HPDE6-E6E7 (cell line): Measurements from ENCODE around the gene SORCS2.

Source experiments
- DNase-seq: peaks from one replicate; pipeline ENCODE4 v3.0.0; 2011; ENCODE audit warnings: missing footprints; ENCODE audit errors: extremely low spot score

The SORCS2 gene

DNA sequence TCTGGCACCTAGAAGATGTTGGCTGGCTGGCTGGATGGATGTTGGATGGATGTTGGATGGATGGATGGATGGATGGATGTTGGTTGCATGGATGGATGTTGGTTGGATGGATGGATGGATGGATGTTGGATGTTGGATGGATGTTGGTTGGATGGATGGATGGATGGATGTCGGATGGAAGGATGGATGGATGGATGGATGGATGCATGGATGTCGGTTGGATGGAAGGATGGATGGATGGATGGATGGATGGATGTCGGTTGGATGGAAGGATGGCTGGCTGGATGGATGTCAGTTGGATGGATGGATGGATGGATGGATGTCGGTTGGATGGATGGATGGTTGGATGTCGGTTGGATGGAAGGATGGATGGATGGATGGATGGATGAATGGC lies 145.7 kb downstream of the SORCS2 start:
- DNase-seq = no peak

DNA sequence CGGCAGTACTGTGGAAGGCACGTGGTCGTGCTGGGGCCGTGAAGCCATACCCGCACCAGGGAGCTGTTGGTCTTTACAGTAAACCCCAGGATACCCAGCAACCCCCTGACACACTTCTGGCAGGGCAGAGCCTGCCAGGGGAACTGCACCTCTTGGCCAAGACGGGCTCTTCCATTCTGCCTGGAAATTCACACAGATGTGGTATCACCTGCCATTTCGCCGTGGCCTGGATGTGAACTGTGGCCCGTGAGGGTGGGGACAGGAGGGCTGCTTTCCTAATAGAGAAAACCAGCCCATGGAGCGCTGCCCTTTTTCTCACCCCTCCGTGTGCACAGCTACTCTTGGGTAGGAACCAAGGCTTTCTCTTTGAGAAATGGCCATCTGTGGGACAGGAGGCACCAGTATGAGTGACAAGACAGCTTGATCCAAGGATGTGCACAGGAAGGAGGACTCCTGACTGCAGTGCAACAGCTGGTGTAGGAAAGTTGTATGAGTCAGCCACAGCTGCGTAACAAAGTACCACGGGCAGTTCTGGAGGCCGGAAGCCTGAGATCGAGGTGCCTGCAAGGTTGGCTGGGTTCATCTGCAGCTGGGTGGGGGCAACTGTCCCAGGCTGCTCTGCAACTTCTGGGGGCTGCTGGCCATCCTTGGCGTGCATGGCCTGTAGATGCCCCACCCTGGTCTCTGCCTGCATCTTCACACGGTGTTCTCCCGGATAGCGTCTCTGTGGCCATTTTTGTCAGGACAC lies 146.7 kb downstream of the SORCS2 start:
- no peak for DNase-seq

DNA sequence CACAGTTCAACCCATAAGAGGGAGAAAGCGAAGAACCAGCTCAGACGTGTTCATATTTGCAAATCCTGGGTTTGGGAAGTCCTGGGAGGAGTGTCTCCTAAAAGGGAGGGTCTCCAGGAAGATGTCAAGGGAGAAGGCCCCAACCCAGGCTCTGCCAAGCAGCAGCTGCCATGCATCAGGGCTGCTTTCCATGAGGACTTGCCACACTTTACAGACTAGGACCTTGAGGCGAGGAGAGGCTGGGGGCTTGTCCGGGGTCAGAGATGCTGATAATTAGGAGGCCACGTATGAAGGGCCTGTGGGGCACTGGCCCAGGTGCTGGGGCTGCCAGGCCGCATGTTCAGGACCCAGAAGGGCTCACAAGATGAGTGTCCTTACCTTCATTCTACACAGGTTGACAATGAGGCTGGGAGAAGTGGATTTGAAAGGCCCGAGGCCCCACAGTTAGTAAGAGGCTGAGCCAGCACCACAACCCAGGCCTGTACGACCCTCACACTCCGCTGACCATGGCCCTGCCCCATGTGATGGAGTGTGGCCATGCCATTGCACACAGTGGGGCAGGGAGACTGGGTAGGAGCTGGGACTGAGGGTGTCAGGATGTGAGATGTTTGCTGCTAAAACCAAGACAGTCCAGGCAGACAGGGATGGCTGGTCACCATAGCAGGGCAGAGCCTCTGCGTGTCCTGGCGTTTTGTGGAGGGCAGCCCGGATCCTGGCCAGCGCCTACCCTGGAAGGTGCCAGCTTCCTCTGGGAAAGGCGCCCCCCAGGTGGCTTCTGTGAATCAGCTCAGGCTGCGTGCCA lies 147.6 kb downstream of the SORCS2 start:
- no peak for DNase-seq

DNA sequence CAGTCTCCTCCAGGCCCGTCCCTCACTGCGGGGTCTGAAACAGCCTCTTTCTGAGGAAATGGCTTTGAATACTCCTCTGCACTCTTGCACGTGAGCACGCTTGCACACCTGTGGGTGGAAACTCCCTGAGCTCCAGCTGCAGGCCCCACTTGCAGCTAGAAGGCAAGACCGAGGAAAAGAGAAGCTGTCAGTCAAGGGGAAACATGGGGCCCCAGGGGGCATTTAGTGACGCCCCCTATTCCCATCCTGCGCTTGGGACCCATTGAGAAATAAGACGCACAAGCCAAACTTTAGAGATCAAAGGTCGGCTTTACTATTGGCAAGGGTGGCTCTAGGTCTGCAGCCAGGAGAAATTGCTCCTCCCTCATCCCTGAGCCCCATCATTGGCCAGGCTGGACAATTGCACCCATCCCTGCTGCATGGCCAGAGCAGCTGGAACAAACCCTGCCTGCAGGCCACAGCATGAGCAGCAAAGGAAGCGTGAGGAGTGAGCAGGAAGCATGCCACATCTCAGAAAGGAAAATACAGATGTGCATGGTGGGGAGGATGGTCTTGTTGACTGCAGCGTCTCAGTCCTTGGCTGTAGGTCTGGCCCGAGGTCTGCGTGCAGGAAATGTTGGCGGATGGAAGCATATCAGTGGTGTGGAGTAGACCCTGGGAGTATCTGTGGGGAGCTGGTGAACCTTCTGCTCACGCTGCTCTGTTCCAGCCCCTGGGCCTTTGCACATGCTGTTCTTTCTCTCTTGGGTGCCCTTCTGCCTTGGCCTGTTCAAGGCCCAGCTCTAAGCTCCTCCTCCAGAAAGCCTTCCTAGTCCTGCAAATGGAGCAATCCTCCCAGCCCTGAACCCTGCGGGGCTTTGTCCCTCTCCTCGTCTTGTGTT lies 148.5 kb downstream of the SORCS2 start:
- no peak for DNase-seq

DNA sequence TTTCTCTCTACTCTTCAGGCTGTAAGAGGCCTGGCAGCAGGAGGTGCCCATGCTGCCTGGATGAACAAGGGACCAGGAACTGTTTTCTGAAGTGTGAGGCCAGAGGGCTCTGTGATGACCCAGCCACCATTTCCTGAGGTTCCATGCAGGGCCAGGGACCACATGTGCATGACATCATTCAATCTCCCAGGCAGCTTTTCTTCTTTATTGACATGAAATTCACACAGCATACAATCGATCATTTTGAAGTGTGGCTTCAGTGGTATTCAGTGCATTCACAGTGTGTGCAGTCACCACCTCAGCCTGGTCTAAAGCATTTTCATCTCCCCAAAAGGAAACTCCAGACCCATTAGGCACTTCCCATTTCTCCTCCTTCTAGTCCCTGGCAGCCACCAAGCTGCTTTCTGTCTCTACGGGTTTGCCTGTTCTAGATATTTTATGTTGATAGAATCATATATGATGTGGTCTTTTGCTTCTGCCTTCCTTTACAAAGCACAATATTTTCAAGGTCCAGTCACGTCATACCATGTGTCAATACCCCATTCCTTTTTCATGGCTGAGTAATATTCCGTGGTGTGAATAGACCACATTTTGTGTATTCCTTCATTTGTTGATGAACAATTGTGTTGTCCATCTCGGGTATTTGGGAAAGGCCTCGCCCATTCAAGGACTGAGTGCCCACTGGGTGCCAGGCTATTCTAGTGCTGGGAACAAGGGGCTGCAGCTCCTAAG lies 149.3 kb downstream of the SORCS2 start:
- DNase-seq = no peak

DNA sequence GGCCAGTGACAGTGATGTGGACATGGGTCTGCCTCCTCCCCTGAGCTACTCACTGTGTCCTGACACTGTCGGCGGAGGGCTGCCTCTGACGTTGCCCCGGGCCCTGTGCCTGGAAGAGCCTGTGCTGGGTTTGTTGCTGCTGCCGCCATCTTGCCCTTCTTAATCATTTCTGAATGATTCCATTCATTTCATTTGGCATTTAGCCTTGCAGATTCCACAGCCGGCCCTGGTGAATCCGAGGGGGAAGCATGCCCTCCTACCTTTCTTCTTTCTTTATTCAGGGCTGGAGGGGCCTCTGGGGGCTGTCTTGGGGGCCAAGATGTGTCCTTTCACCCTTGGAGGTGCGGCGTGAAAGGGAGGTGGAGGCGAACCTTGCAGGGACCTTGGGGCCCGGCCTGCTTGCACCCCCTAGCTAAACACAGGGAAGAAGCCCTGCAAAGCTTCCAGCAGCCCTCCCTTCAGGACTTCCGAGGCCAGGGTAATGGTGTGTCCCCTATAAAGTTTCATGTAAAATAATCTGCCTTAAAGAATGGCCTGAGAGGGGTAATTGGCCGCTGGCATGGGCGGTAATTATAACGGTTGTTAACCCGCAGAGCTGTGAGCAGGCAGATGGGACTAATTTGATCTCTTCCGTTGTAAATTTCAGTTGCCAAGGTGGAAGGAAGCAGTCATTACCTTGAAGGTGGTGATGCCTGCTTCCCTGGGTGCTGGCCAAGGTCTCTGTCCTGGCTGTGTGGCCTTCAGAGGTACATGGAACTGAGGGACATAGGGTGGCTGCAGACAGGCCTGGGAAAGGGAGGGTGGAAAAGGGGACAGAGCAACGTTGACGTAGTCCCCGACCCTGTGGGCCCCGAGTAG lies 150.1 kb downstream of the SORCS2 start:
- no peak for DNase-seq

DNA sequence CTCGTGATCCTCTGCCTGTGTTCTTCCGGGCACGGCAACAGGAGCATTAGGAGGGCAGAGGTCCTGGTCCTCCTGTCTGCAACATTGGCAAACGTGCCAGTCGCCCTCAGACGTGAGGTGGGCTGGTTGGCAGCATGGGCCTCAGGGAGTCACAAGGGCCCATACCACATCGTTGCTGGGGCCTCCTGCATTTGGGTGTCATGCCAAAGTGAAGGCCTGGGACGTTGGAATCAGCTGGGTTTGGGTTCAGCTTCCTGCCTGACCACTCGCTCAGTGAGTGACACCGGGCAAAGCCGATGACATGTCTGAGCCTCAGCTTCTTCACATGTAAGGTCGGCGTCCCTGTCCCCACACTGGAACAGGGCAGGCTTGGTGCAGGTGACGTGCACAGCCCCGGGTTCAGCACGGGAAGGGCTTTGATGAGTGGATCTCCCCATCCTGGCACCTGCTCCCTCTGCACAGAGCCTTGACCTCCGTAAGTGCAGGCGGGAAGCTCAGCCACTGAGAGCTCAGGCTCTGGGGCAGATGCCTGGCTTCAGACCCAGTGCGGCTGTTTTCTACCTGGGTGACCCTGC lies 150.8 kb downstream of the SORCS2 start:
- no peak for DNase-seq

DNA sequence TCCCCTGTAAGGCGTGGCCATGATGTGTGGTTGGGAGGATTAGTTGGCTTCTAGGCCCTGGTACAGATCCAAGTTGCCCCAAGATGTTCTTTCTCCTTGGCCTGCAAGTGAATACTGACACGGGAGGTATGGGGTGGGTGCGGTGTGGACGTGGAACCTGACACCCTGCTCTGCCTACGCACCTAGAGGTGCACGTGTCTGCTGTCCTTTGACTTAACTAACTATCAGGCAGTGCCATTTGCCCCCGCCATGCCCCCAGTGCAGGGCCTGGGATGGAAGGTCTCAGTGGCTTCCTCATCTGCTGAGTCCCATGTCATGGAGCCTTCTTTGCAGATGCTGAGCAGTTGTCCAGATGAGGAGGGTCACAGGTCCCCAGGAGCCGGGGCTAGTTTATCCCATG lies 151.6 kb downstream of the SORCS2 start:
- DNase-seq = no peak

DNA sequence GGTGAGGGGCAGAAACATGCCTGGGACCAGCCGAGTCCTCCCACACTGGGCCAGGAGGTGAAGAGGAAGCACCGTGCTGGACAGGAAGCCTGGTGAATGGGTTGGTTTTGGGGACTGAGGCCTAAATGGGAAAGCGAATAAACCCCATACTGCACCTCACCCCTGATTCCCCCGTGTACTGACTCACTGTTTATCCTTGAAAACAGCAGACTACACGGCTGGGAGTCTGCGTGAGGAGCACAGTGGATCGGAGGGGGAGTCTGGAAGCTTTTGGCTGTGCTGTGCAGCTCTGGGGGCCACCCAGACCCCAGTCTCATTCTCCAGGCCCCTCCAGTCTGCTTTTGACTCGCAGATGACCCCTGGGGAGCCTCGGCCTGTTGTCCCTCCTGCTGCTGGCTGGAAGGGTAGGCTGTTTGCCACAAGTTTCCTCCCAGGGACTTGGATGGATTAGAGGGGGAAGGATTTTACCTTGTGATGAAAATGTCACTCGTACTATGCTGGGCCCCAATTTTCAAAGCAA lies 152.4 kb downstream of the SORCS2 start:
- no peak for DNase-seq

DNA sequence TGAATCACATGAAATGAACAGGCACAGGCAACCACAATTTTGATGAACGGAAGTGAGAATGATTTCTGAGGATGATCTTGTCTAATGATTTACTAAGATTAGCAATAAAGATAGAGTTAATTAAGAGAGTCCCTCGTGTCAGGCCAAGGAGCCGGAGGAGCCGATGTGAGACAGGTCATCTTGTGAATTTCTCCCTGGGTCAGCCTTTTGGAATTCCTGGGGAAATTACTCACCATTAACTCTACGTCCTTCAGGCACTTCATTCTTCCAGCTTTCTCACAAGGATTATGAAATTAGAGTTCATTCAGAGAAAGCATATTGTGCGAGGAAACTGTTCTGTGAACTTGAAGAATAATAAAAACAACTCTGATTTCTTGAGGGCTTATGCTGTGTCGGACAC lies 155.6 kb downstream of the SORCS2 start:
- DNase-seq = peak; percentile 27

DNA sequence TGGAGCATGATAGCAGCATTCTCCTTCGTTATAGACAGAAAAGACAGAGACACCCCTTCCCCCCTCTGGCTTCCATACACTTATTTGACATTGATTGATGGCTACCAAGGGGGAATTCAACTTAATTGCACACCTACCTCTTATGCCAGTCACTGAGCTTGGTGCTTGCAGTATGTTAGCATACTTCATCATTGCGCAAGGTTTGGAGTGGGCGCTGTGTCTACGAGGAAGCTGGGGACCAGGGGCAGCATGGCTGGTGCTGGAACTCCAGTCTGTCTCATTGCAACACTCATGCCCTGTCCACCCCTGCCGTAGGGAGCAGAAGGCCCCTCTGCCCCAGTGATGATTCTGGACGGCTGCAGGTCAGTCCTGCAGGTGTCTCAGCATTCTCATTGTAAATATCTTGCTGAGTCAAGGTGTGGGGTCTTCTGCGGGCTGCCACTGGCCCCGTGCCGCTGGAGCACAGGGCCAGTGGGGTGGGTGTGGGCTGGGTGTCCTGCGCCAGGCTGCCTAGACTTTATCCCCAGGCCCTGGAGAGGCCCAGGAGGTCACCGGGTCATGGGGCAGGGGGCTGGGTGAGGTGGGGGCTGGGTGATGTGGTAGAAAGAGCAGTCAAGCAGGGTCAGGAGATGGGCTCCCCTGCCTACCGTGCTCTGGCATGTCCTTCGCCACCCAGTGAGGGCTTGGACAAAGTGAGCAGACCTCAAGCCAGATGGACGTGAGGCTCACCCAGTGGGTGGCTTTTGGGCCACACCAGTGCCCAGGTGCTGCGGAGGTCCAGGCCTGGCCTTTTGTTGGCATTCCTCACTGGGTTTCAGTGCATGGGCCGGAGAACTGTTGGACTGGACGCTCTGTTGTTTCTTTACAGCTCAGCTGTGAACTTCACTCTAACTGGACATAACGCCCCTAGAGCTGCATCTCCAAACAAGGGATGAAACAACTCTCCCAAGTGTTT lies 156.9 kb downstream of the SORCS2 start:
- DNase-seq = no peak

DNA sequence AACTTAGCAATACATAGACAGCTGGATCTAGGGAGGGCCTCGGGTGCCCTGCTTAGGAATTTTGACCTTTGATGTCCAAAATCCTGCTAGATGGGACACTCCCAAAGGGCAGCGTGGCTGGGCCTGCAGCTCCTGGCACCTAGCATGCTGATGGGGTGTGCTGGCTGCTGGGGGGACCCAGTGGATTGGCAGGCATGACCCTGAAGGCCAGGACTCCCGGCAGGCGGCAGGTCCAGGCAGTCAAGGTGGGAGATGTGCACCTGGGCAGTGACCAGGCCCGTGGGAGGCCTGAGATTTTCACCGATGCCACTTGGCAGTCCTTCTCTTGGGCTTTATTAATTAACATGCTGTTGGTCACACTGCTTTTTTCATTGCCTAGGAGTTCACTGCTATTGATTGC lies 158.1 kb downstream of the SORCS2 start:
- no peak for DNase-seq

DNA sequence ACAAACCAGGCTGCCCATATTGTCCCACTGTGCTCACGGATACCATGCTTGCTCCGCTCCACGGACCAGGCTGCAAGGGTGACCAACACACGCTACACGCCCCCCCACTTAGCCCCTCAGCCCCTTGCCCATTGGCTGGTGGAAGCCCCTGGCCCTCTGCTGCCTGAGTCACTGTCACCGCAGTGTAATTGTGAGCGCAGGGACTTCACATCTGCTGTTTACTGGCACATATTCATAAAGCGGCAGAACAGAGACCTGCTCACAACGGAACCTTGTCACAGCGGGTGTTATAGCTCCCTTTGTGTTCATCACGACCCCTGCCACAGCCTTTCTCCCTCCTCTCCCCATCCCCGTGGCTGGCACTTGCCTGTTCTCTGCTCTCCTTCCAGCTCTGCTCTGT lies 158.7 kb downstream of the SORCS2 start:
- DNase-seq = no peak

DNA sequence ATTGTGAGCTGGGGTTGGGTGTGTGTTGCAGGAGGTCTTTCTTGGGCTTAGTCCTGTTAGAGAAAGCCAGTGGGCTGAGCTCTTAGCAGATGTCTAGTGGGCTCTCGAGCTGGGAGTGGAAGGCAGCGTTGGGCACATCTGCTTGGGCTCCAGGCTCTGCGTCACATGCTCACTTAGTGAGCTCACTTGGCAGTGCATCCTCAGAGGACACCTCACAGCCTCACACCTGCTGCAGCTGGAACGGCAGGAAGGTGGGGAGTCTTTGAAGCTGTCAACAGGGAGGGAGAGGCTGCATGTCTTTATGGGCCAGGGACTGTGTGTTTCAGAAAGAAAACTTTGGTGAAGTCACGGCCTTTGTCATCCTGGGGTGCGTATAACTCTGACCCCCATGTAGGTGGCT lies 160.1 kb downstream of the SORCS2 start:
- no peak for DNase-seq

DNA sequence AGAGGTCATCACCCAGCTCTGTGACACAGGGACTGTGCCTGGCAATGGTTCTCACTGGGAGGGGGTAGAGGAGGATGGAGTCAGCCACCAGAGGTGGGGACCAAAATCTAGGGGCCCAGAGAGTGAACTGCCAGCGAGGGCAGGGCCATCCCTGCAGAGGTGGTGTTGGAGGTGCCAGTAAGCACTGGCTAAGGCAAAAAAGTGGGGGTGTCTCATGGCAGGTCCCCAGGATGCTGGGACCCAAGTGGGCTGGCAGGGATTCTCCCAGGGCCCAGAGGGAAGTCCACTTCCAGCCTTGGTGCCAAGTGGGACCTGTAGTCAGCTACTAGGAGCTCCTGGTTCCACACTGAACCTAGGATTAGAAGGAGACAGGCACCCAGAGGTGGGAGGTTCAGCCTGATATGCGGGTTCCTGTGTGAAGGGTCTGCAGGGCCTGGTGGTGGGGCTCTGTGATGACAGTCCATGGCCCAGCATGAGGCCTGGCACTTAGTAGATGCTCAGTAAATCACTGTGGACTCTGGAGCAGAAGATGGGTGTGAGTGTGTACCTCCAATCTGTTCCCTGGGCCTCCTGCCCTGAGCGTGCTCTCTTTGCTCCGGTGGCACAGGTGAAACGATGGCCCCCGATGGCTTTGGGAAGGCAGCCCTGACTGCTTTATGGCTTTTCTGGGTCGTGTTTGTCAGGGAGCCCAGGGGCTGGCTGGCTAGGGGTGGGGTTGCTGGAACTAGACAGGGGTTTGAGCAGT lies 160.9 kb downstream of the SORCS2 start:
- DNase-seq = no peak

DNA sequence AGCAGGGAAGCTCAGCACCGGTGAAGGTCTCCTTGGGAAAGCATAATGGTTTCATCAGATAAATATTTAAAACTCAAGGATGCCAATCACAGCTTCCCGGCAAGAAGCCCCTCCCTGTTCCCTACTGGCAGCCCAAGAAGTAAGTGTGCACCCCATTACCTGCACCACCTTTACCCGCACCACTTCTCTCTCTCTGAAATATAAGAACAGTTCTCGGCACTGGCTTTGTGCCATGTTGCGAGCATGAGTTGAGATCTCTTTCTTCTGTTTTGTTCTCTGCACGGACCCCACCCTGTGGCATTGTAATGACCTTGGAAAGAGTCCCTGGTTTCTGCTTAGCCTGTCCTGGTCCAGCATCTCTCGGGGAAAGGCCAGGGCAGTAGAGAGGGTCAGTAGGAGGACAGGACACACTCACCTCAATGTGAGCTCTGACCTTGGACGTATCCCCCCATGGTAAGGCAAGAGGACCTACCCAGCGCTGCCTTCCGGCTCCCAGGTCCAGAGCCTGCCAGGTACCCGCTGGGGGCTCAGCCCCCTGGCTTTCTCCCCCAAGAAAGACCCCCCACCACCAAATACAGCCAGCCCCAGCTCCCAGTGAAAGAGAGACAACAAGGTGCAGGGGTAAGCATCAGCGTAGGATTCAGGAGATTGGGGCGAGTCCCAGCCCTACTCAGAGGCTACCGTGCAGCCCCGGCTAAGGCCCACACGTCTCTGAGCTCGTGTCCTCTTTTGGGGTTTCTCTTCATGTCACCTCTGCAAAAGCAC lies 161.7 kb downstream of the SORCS2 start:
- DNase-seq = no peak

DNA sequence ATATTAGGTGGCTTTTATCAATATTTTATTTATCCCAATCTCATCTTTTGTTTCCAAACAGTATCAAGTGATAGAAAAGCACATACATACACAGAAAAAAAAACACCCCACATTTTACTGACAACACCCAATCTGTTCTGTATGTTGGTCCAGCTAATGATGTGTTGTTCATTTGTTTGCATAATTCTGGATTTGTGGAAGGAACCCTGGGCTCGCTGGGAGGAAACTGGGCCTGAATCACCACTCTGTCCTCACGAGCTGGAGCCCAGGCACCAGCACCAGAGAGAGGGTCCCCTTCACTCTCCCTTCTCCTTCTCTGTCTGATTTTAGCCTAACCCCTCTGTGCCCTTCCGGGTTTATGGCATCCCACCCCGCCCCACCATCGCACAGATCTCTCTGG lies 162.6 kb downstream of the SORCS2 start:
- DNase-seq = no peak
